SHP77 treated with DMSO at 0.1 percent for 48 hours (cell line): Measurements from ENCODE around the gene LKAAEAR1.

ENCODE experiments used
- DNase-seq: peaks from one replicate; lab custom pipeline; 2025; lab: John Stamatoyannopoulos, UW

The LKAAEAR1 gene

GRCh38 chr20:64078934-64079272, 5.3 kb downstream of the LKAAEAR1 start:
- no peak for DNase-seq

GRCh38 chr20:64077876-64078551, 6.2 kb downstream of the LKAAEAR1 start:
- no peak for DNase-seq

- no peak for DNase-seq
These were observed 6.7 kb downstream of the LKAAEAR1 start for GRCh38 chr20:64077541-64077875.

- DNase-seq, result no peak
These were observed 7.1 kb downstream of the LKAAEAR1 start for GRCh38 chr20:64077094-64077493.

- DNase-seq, result no peak
These were observed 7.9 kb downstream of the LKAAEAR1 start for GRCh38 chr20:64076061-64076997.

GRCh38 chr20:64075556-64075955, 8.6 kb downstream of the LKAAEAR1 start:
- no peak for DNase-seq

- DNase-seq, result no peak
These were observed 9.2 kb downstream of the LKAAEAR1 start for GRCh38 chr20:64074963-64075362.

GRCh38 chr20:64074184-64074789, 9.9 kb downstream of the LKAAEAR1 start:
- DNase-seq, result no peak

GRCh38 chr20:64073476-64074183, 10.6 kb downstream of the LKAAEAR1 start:
- no peak for DNase-seq

GRCh38 chr20:64072498-64073063, 11.6 kb downstream of the LKAAEAR1 start:
- no peak for DNase-seq

GRCh38 chr20:64071341-64072332, 12.6 kb downstream of the LKAAEAR1 start:
- DNase-seq, result no peak

- DNase-seq, result no peak
These were observed 13.8 kb downstream of the LKAAEAR1 start for GRCh38 chr20:64070244-64070993.

- no peak for DNase-seq
These were observed 14.5 kb downstream of the LKAAEAR1 start for GRCh38 chr20:64069614-64070243.

- DNase-seq, result no peak
These were observed 15.0 kb downstream of the LKAAEAR1 start for GRCh38 chr20:64069209-64069613.

GRCh38 chr20:64068386-64069208, 15.6 kb downstream of the LKAAEAR1 start:
- DNase-seq, result no peak

GRCh38 chr20:64067733-64068307, 16.4 kb downstream of the LKAAEAR1 start:
- DNase-seq, result no peak

GRCh38 chr20:64067005-64067632, 17.1 kb downstream of the LKAAEAR1 start:
- DNase-seq, result no peak

GRCh38 chr20:64065974-64066343, 18.2 kb downstream of the LKAAEAR1 start:
- no peak for DNase-seq
